Kidney epithelial cell (primary cell): ENCODE results near the gene DHRS13. TPM values are rescaled to one million over a fixed set of nuclear protein-coding genes. Genes with fewer than 3 reads are reported as not detected.

Experiments used
- DNase-seq: peaks from one replicate; pipeline ENCODE4 v3.0.0-alpha.2; 2010; ENCODE audit warnings: low read depth
- H3K27me3 ChIP-seq: 2 replicates; pipeline ENCODE4 v1.6.0; 2011; ENCODE audit warnings: low read length; ENCODE audit not compliant: control insufficient read depth, insufficient read depth
- H3K36me3 ChIP-seq: 2 replicates; pipeline ENCODE4 v1.5.1; 2011; ENCODE audit warnings: low read length; ENCODE audit not compliant: control insufficient read depth, insufficient read depth
- H3K4me3 ChIP-seq: 2 replicates; pipeline ENCODE4 v1.5.1; 2011; ENCODE audit warnings: low read depth, mild to moderate bottlenecking, control low read depth, low read length
- CTCF ChIP-seq: IDR thresholded peaks from 2 replicates; pipeline ENCODE4 v1.5.1; 2011; ENCODE audit warnings: mild to moderate bottlenecking, moderate library complexity, low read length, control low read depth, inconsistent platforms; ENCODE audit not compliant: insufficient read depth, poor library complexity, severe bottlenecking
- total RNA-seq: library from RNA; depleted of rRNA; stranded (reverse); fragments of >200 nt; gene quantifications from 2 replicates; pipeline ENCODE4 v1.2.3, GENCODE V29; 2015

DHRS13 gene
- total RNA-seq, 1 donor from 2014 or later, result 12.7 TPM

DNA sequence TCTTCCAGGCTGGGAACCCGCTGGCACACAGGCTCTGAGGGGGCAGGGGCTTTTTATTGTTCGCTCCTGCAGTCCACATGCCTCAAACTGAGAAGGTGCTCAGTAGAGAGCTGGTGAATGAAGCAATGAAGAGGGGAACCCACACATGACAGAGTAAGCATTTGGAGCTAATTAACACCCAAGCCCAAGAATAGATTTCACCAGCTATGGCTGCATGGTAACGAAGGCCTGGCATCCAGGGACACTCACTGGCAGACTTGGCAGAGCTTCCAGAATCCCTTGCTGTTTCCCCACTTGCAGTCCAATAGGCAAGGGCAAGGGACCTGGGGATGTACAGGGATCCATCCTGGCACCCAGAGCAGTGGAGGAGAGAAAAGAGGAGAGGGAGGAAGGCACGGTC is 17.5 kb downstream of the DHRS13 start:
- H3K36me3 ChIP-seq, result peaks cover 1% of the 10 kb centered on the region
- H3K27me3 ChIP-seq, result no peaks in the 10 kb centered on the region
- no peak for TF ChIP-seq CTCF
- no peak overlapping the region for H3K4me3 ChIP-seq
- no peak for DNase-seq

DNA sequence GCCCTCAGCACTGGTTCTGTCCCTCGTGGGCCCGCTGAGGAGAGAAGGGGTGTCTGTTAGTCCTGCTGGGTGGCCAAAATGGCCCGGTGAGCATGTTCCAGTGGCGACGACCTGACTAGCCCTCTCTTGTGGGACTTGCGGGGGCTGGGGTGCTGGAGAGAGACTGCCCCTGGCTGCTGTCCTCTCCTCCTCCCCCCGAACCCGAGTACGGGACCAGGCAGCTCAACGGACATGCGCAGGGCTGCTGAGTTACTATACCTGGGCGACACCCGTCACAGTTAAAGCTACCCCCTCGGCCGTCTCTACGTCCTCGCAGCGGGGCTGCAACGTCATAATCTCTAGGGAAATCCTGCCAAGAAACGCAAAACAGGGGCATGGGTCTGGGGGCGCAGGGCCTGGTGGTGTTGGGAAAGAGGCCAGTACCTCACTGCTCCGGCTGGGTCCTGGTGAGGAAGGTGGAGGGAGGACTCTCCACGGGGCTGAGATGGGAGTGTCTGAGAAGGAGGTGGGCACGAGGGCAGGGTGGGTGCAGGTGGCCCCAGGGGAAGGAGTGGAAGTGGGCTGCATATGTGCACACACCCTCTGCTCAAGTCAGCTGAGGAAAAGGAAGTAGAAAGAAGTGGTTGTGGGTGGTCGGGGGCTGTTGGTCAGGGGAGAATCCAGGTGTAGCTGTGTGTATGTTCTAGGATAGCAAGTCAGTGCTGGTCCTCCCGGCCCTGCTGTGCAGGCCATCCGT is 18.7 kb downstream of the DHRS13 start:
- DNase-seq, result no peak
- Histone ChIP-seq H3K36me3 (peaks cover 1% of the 10 kb centered on the region), H3K27me3 (no peaks in the 10 kb centered on the region), H3K4me3 (no peak overlapping the region)
- TF ChIP-seq CTCF, result no peak

DNA sequence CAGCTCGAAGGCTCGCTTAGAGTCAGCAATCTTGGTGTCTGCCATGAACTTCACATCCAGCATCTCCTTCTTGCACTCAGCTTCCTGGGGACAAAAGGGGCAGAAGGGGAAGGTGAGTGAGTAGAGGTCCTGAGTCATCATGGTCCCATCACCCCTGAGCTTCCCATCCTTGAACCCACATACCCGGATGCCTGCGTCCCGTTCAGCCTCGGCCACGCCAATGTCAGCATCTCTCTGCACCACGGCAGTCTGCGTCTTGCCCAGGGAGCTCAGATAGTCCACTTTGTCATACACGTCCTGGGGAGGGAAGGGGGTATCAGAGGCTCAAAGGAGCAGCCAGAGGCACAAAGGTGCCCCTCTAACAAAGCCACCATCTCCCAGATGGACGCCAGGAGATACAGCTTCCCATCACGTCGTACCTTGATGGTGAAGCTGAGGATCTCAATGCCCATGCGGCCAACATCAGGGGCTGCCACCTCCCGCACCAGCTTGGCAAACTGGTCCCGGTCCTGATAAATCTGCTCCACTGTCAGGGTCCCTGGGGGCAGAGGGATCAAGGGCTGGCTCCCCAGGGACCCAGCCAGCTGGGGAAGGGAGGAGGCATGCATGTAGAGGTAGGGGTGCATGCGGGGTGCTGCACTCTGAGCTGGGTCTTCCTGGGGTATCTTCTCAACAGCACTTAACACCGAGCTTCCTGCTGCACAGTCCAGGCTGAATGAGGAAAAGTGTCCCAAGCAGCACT is 20.6 kb downstream of the DHRS13 start:
- no peak for DNase-seq
- H3K36me3 ChIP-seq, result peaks cover 1% of the 10 kb centered on the region
- H3K27me3 ChIP-seq, result no peaks in the 10 kb centered on the region
- no peak overlapping the region for H3K4me3 ChIP-seq
- no peak for TF ChIP-seq CTCF

- no peak for TF ChIP-seq CTCF
- H3K4me3 ChIP-seq, result no peak overlapping the region
- H3K36me3 ChIP-seq, result peaks cover 1% of the 10 kb centered on the region
- H3K27me3 ChIP-seq, result no peaks in the 10 kb centered on the region
- no peak for DNase-seq
These were observed 21.3 kb downstream of the DHRS13 start for GRCh38 chr17:28881533-28882056.

GRCh38 chr17:28880572-28880945 is 22.3 kb downstream of the DHRS13 start:
- DNase-seq, result no peak
- Histone ChIP-seq H3K36me3 (peaks cover 1% of the 10 kb centered on the region), H3K27me3 (no peaks in the 10 kb centered on the region), H3K4me3 (no peak overlapping the region)
- no peak for TF ChIP-seq CTCF
